Transverse colon (tissue), 3 donors: ENCODE data around the gene NYNRIN.

Experiments used
- CTCF ChIP-seq, 5 experiments: fragments of 200-600 bp in 3 of 5; fragments of 450-650 bp in 2 of 5; sonication (generic) in 3 of 5; IDR thresholded peaks; 1 replicate in 2 of 5; 2 replicates in 3 of 5; pipeline ENCODE4 v1.5.1; 2016 to 2017; ENCODE audit warnings: antibody characterized with exemption in 5 of 5, inconsistent platforms in 3 of 5, mild to moderate bottlenecking in 2 of 5, moderate library complexity in 1 of 5
- EP300 ChIP-seq: sonication (generic); formaldehyde crosslinking; IDR thresholded peaks from one replicate; pipeline ENCODE4 v1.6.1; 2017; ENCODE audit warnings: antibody characterized with exemption, low read depth

GRCh38 chr14:24367514-24368211, 31.1 kb upstream of the NYNRIN start, which contains the start of gene NFATC4:
- TF ChIP-seq CTCF (IDR thresholded peaks at IDR 0.05), result no peak
- peak; percentile 4 for TF ChIP-seq EP300
